NOMO-1 treated with DMSO at 0.1 percent for 48 hours (cell line): ENCODE data around the gene JTB.

Source experiments
- DNase-seq: peaks from one replicate; lab custom pipeline; 2025; ENCODE audit not compliant: unreplicated experiment; lab: John Stamatoyannopoulos, UW

Gene JTB

DNA sequence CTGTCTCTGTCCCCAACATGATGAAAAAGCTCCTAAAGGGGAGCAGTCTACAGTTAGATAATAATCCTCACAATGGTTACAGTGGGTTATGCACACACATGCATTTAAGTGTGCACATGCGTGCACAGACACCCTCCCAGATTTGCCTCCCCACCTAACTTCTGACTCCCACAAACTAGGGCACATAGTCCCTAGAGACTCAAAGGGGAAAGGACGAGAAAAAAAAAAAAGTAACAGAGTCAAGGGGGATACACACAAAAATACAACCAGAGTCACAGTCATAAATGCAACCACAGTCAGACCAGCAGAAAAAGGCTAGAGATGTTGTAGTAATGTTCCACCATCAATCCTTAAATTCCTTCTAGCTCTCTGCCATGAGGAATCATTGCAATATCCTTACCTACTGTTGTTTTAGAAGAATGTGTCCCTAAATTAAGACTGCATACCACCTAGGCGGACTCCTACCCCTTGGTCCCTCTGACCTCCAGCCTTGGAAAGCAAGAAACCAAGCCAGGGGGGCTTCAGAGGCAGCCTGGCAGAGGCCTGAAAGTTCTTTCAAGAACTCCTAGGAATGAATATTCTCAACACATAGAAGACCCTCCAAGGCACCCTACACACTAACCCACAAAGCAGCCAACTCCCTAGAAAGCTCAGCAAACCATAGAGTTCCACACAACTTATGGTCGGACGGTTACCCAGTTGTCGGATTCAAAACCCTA is 20.3 kb downstream of the JTB start:
- no peak for DNase-seq

- DNase-seq, result no peak
These were observed 22.6 kb downstream of the JTB start for GRCh38 chr1:153954826-153955225.

- no peak for DNase-seq
These were observed 23.6 kb downstream of the JTB start for GRCh38 chr1:153953859-153954365.

DNA sequence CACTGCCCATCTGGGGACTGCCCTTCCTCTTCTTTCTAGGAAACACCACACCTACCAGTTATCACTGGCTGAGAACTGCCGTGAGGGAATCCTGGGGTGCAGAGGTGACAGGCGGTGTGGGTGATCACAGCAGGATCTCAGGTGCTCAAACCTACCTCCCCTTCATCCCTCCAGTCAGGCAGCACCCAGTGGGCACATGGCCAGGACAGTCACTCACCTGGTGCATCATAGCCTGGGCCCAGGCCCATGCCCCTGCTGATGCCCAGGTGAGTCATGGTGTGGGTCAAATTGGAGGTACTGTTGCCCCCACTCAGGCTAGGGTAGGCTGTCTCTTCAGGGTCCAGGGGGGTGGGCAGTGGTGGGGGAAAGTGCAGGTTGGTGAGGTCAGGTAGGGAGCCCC is 25.7 kb downstream of the JTB start:
- no peak for DNase-seq

DNA sequence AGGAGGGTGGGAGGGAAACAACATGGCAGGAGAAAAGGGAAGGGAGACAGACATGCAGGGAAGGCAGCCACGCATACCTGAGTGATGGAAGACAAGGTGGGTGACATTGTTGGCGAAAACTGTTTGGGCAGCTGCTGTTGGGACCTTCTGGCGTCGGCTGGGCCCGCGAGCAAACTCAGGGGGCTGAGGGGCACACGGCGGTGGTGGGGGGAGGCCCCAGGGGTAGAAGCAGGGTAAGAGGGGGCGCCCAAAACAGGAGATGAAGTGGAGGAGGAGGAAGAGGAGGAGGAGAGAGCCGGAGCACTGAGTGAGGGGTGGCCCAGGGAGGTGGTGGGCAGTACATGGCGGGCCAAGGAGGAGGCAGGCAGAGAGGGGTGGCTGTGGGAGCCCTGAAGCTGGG is 26.3 kb downstream of the JTB start:
- no peak for DNase-seq

DNA sequence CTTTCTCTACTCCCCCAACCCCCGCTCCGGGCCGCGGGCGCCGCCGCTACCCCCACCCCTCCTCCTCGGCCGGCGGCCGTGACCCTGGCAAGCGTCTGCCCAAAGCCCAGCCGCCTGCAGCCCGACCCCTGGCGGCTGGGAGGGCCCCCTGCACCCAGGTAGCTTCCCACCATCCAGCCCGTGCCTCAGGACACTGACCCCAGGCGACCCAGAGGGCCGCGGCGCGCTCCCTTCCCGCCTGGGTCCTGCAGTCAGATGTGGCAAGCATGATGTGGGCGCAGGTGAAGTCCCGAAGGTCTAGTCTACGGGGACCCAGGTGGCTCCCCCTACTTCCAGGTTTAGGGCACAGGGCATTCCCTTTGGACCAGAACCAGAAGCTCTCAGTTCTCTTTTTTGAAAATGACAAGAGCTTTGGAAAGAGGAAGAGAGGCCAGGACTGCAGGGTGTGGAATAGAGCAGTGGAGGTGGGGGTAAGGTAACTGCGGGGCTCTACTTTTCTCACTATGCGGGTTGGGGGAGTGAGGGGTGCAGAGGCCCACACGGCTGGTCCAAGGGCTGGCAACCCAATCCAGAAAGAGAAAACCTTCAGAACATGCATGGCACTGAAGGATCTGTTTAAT is 30.7 kb downstream of the JTB start, which contains the start of gene DENND4B:
DENND4B (minus strand) TSS at position 97 of the 620 bp plus-strand sequence. CDS start 2,344 bp downstream, outside the sequence.
- peak; percentile 75 for DNase-seq

- DNase-seq, result peak; percentile 99
These were observed 31.5 kb downstream of the JTB start for GRCh38 chr1:153945795-153946621.

- peak; percentile 87 for DNase-seq
These were observed 32.2 kb downstream of the JTB start for GRCh38 chr1:153945131-153945794.

GRCh38 chr1:153944827-153945117 is 32.7 kb downstream of the JTB start:
- no peak for DNase-seq

DNA sequence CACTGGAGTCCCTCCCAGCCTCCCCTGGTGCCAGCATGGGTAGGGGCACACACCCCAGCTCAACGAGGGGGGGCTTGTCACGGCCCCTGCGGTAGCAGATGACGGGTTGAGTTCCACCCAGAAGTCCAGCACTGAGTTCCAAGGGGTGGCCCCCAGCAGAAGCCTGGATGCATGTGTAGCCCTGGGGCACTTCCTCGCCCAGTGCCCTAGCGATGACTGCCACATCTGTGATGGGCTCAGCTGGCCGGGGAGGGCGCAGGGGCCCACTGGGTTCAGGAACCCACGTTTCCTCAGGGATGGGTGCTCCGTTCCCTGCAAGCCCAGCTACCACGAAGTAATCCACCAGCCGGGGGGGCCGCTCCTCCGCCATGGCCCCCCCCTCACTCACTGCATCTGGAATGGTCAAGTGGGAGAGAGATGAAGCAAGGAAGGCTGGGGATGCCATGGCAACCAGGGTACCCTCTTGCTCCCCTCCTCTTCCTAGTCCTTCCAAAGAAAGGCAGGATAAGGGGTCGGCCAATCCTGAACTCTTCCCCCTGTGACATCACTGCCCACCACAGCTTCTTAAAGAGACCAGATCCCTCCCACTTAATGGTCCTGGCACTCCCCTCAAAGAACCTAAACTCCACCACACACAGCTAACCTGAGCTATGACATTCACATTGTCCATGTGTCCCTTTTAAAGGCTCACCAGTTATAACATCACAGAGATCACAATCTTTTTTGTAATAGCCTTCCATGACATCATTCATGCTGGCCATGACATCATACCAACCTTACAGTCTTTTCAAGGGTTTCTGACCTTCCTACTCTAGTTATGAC is 33.3 kb downstream of the JTB start:
- DNase-seq, result no peak

GRCh38 chr1:153942766-153943549 is 34.5 kb downstream of the JTB start:
- no peak for DNase-seq

GRCh38 chr1:153941826-153942725 is 35.4 kb downstream of the JTB start:
- DNase-seq, result no peak

- DNase-seq, result no peak
These were observed 36.7 kb downstream of the JTB start for GRCh38 chr1:153940756-153941155.

GRCh38 chr1:153939476-153939875 is 38.0 kb downstream of the JTB start:
- DNase-seq, result no peak

GRCh38 chr1:153938996-153939395 is 38.5 kb downstream of the JTB start:
- no peak for DNase-seq

GRCh38 chr1:153937331-153937730 is 40.1 kb downstream of the JTB start:
- DNase-seq, result no peak

DNA sequence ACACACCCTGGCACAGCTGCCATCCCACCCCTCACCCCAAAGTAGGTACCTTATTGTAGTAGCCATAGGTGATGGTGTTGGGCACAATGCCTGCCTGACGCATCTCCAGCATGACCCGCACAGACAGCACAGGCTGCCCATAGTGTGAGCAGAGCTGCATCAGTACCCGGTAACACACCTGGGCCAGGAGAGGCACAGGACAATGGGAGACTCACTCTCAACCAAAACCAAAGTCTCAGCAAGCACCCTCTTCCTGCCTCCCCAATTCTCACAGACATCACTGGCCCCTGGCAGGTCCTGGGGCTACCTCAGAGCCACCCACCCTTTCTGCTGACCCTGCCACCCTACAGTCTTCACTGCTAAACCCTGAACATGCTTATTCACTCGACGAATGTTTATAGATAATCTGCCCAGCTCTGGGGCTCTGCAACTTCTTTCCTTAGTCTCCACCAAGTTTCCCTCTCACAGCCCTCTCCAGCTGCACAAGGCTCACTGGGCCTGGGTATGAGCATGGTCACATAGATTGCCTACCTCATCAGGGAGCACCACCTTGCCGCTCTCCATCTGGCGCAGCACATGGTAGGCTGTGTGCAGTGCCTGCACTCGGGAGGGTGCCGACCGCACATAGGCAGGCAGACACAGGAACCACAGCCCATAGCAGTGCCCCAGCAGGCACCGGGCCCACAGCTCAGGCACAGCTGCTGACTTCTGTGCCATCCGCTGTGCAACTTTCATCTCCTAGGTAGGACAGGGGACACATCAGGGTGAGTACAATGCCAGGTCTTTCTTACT is 41.3 kb downstream of the JTB start:
- DNase-seq, result no peak

DNA sequence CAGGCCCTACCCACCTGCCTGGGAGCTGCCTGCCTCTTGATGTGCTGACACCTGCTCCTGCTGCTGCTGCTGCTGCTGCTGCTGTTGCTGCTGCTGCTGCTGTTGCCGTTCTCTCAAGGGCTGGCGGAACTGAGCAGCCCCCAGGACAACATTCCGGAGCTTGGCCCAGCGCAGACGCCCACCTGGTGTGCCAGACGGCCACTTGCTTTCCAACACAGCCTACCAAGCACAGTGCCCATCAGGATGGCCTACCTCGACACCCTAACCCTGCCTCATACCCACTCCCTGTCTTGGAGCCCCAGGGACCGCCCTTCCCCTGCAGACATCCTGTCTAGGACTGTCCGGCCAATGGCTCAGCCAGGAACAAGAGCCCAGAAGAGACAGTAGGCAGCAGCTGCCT is 42.7 kb downstream of the JTB start:
- DNase-seq, result no peak
